Liver (tissue), 9 donors: Measurements from ENCODE around the gene HOXD4. TPM values are rescaled to one million over a fixed set of nuclear protein-coding genes. Genes with fewer than 3 reads are reported as not detected.

ENCODE experiments used
- DNase-seq: peaks from one replicate; pipeline ENCODE4 v3.0.0-alpha.2; 2017; ENCODE audit warnings: low spot score
- H3K27ac ChIP-seq, 2 donors: one replicate each; pipeline ENCODE4 v1.7.0; 2013; ENCODE audit warnings: inconsistent platforms in 2 of 2, low read length in 2 of 2, control low read depth in 1 of 2, low read depth in 1 of 2, mild to moderate bottlenecking in 1 of 2
- H3K27me3 ChIP-seq, 4 donors: one replicate each; pipeline versions ENCODE4 v1.6.1 to v1.7.0; 2013; ENCODE audit warnings: low read length in 3 of 4, inconsistent platforms in 1 of 4, mild to moderate bottlenecking in 1 of 4, moderate library complexity in 1 of 4; ENCODE audit not compliant: control insufficient read depth in 4 of 4, insufficient read depth in 4 of 4
- H3K36me3 ChIP-seq, 4 donors: one replicate each; pipeline versions ENCODE4 v1.6.1 to v1.7.0; 2013; ENCODE audit warnings: low read length in 3 of 4, mild to moderate bottlenecking in 3 of 4, low read depth in 1 of 4, moderate library complexity in 1 of 4; ENCODE audit not compliant: control insufficient read depth in 4 of 4, insufficient read depth in 3 of 4
- H3K4me1 ChIP-seq, 4 donors: one replicate each; pipeline versions ENCODE4 v1.6.1 to v1.7.0; 2013; ENCODE audit warnings: low read length in 3 of 4, mild to moderate bottlenecking in 3 of 4, moderate library complexity in 1 of 4; ENCODE audit not compliant: control insufficient read depth in 4 of 4, insufficient read depth in 4 of 4
- H3K4me3 ChIP-seq, 3 donors: one replicate each; pipeline versions ENCODE4 v1.6.1 to v1.7.0; 2013; ENCODE audit warnings: low read length in 3 of 3, control low read depth in 1 of 3, low read depth in 1 of 3, mild to moderate bottlenecking in 1 of 3
- H3K9ac ChIP-seq, 2 donors: one replicate each; pipeline ENCODE4 v1.7.0; 2013; ENCODE audit warnings: low read length in 2 of 2, mild to moderate bottlenecking in 2 of 2, moderate library complexity in 2 of 2, control low read depth in 1 of 2, low read depth in 1 of 2
- H3K9me3 ChIP-seq, 4 donors: one replicate each; pipeline versions ENCODE4 v1.6.1 to v1.7.0; 2013; ENCODE audit warnings: low read length in 3 of 4; ENCODE audit not compliant: control insufficient read depth in 4 of 4
- ATF3 ChIP-seq: IDR thresholded peaks from 2 replicates; pipeline ENCODE4 v1.6.1; 2016; ENCODE audit warnings: antibody characterized with exemption
- CTCF ChIP-seq: fragments of 150-350 bp; IDR thresholded peaks from 2 replicates; pipeline ENCODE4 v1.5.1; 2017; ENCODE audit warnings: improper control_type of control experiment, low read depth, low read length; ENCODE audit not compliant: missing input control
- EGR1 ChIP-seq, 2 donors: IDR thresholded peaks; 2 replicates each; pipeline ENCODE4 v1.6.1; 2016 to 2018; ENCODE audit warnings: antibody characterized with exemption in 2 of 2, low read depth in 2 of 2
- HNF4A ChIP-seq, 2 donors: conservative IDR thresholded peaks; 2 replicates each; pipeline ENCODE4 v1.6.1; 2016; ENCODE audit warnings: antibody characterized with exemption in 2 of 2, mild to moderate bottlenecking in 2 of 2
- HNF4G ChIP-seq: IDR thresholded peaks from 2 replicates; pipeline ENCODE4 v1.6.1; 2016; ENCODE audit warnings: antibody characterized with exemption
- JUND ChIP-seq, 2 donors: IDR thresholded peaks; 2 replicates each; pipeline ENCODE4 v1.6.1; 2016; ENCODE audit warnings: antibody characterized with exemption in 2 of 2
- MAX ChIP-seq: IDR thresholded peaks from 2 replicates; pipeline ENCODE4 v1.6.1; 2016; ENCODE audit warnings: antibody characterized with exemption
- NR2F2 ChIP-seq: IDR thresholded peaks from 2 replicates; pipeline ENCODE4 v1.6.1; 2016; ENCODE audit warnings: antibody characterized with exemption
- RAD21 ChIP-seq, 2 donors: IDR thresholded peaks; 2 replicates each; pipeline ENCODE4 v1.6.1; 2016; ENCODE audit warnings: antibody characterized with exemption in 2 of 2, mild to moderate bottlenecking in 2 of 2
- RXRA ChIP-seq, 2 donors: IDR thresholded peaks; 2 replicates each; pipeline ENCODE4 v1.6.1; 2017 to 2018; ENCODE audit warnings: antibody characterized with exemption in 2 of 2, mild to moderate bottlenecking in 1 of 2
- SP1 ChIP-seq: IDR thresholded peaks from 2 replicates; pipeline ENCODE4 v1.6.1; 2018; ENCODE audit warnings: antibody characterized with exemption, mild to moderate bottlenecking
- TAF1 ChIP-seq: conservative IDR thresholded peaks from 2 replicates; pipeline ENCODE4 v1.6.1; 2016; ENCODE audit warnings: antibody characterized with exemption, mild to moderate bottlenecking
- ZBTB33 ChIP-seq: IDR thresholded peaks from 2 replicates; pipeline ENCODE4 v1.6.1; 2016; ENCODE audit warnings: antibody characterized with exemption
- WGBS: extraction: QIAGEN DNeasy Blood & Tissue Kit; methylation state at CpG from one replicate; pipeline ENCODE4 v1.1.7; 2013; 5-methylcytosine and 5-hydroxymethylcytosine counted together
- polyA plus RNA-seq, 2 donors: library from polyadenylated mRNA; stranded (reverse) in 1 of 2; unstranded in 1 of 2; fragments of 200-250 nt in 1 of 2; fragments of >200 nt in 1 of 2; fragmentation: Nextera tagmentation in 1 of 2; extraction: Ambion mirVana in 1 of 2; gene quantifications; one replicate each; pipeline versions ENCODE4 v1.2.1 to v1.2.3, GENCODE V29; 2013 to 2015
- total RNA-seq, 2 donors: library from RNA; depleted of rRNA; stranded (reverse); fragments of >200 nt; gene quantifications; one replicate each; pipeline ENCODE4 v1.2.3, GENCODE V29; 2014
- donor health status: healthy.
- donor health status: healthy.
- donor health status: healthy.
- donor health status: healthy.
- donor health status: healthy.

HOXD4 gene
- total and polyA plus RNA-seq, 4 donors: not detected

DNA sequence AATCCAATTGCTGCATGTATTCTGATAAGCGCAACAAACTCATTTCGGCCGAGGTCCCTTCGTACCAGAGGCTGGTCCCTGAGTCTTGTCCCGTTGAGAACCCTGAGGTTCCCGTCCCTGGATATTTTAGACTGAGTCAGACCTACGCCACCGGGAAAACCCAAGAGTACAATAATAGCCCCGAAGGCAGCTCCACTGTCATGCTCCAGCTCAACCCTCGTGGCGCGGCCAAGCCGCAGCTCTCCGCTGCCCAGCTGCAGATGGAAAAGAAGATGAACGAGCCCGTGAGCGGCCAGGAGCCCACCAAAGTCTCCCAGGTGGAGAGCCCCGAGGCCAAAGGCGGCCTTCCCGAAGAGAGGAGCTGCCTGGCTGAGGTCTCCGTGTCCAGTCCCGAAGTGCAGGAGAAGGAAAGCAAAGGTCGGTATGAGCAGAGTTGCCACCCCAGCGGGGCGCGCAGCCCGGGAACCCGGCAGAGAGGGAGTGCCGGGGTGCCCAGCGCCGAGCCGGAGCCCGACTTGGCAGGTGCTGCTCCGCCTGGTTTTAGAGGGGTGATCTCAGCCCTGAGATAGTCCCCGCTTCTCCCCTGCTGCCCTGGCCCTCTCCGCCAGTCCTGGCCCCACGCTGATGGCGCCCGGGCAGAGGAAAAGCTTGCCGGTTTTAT is 34.1 kb upstream of the HOXD4 start (continued):
- TF ChIP-seq CTCF (no peak), HNF4G (no peak)

DNA sequence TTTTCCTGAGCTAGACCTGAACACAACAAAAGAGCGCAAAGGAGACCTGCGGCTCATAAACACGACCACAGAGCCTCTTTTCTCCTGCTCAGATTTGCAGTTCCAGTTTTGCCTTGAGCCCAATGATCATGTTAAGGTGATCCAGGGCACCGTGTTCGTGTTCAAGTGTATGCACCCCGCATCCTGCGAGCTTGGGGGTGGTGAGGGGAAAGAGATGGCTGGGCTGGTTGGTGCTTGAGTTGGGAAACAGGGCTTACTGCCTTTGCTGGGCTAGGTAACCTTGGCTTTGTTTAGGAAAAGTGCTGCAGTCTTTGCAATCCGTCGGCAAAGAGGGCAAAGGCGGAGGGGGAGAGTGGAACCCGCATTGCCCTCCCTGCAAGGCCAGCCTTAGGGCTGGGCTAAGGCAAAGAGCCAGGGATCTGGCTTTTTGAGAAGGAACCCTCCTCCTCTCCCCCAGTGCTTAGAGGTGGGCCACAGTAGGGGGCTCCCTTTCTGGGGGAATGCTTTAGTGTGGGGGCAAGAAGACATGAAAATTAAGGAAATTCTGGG is 33.5 kb upstream of the HOXD4 start:
- H3K36me3 ChIP-seq: no peaks in the 10 kb centered on the region
- no peak for TF ChIP-seq EGR1 (IDR thresholded peaks at IDR 0.05; ENCODE audit: low read depth in 2 of 2)
- TF ChIP-seq HNF4G: no peak
- no peak for TF ChIP-seq ZBTB33
- no peak for TF ChIP-seq RXRA (IDR thresholded peaks at IDR 0.05)
- no peak for TF ChIP-seq NR2F2
- no peak for TF ChIP-seq ATF3
- TF ChIP-seq SP1: no peak
- no peak for TF ChIP-seq MAX
- TF ChIP-seq JUND (IDR thresholded peaks at IDR 0.05): no peak
- TF ChIP-seq CTCF: no peak
- no peak for TF ChIP-seq HNF4A (conservative IDR thresholded peaks at IDR 0.05)
- TF ChIP-seq TAF1: no peak
- no peak for TF ChIP-seq RAD21 (IDR thresholded peaks at IDR 0.05)
- no peak overlapping the region for H3K27ac ChIP-seq
- DNase-seq: no peak
- H3K9ac ChIP-seq: no peak overlapping the region
- H3K27me3 ChIP-seq: peaks cover 19 to 50% (median 37%) of the 10 kb centered on the region in 4 donors
- 14% methylated on average over 11 of the region's 11 CpGs for WGBS
- peaks cover 0 to 7% (median under 1%) of the 10 kb centered on the region in 4 donors for H3K9me3 ChIP-seq
- H3K4me1 ChIP-seq: peaks cover 4 to 8% (median 7%) of the 10 kb centered on the region in 4 donors
- H3K4me3 ChIP-seq: no peak overlapping the region
